Measurements from ENCODE around the gene KDELR3. TPM values are rescaled to one million over a fixed set of nuclear protein-coding genes. Genes with fewer than 3 reads are reported as not detected.

Gene KDELR3
- total RNA-seq, 1 donor, result not detected

GRCh38 chr22:38479096-38479837, 11.4 kb downstream of the KDELR3 start:
- Histone ChIP-seq H3K27me3 (ENCODE audit: insufficient read depth, low read length) (no peaks in the 10 kb centered on the region), H3K9me3 (ENCODE audit: low read depth, low read length) (no peaks in the 10 kb centered on the region), H3K4me3 (ENCODE audit: low read length) (no peak overlapping the region), H3K4me1 (ENCODE audit: insufficient read depth, low read length) (no peaks in the 10 kb centered on the region)

- no peak overlapping the region for H3K4me3 ChIP-seq (ENCODE audit: low read length)
- H3K4me1 ChIP-seq (ENCODE audit: insufficient read depth, low read length), result no peaks in the 10 kb centered on the region
- H3K9me3 ChIP-seq (ENCODE audit: low read depth, low read length), result no peaks in the 10 kb centered on the region
- no peaks in the 10 kb centered on the region for H3K27me3 ChIP-seq (ENCODE audit: insufficient read depth, low read length)
Measured at GRCh38 chr22:38481162-38481870, 13.4 kb downstream of the KDELR3 start.

GRCh38 chr22:38481871-38482332, 14.0 kb downstream of the KDELR3 start:
- Histone ChIP-seq H3K4me3 (ENCODE audit: low read length) (no peak overlapping the region), H3K4me1 (ENCODE audit: insufficient read depth, low read length) (no peaks in the 10 kb centered on the region), H3K27me3 (ENCODE audit: insufficient read depth, low read length) (no peaks in the 10 kb centered on the region), H3K9me3 (ENCODE audit: low read depth, low read length) (no peaks in the 10 kb centered on the region)

- Histone ChIP-seq H3K27me3 (ENCODE audit: insufficient read depth, low read length) (no peaks in the 10 kb centered on the region), H3K9me3 (ENCODE audit: low read depth, low read length) (no peaks in the 10 kb centered on the region), H3K4me1 (ENCODE audit: insufficient read depth, low read length) (no peaks in the 10 kb centered on the region), H3K4me3 (ENCODE audit: low read length) (no peak overlapping the region)
Measured at GRCh38 chr22:38482662-38483308, 14.9 kb downstream of the KDELR3 start.

- no peaks in the 10 kb centered on the region for H3K27me3 ChIP-seq (ENCODE audit: insufficient read depth, low read length)
- no peaks in the 10 kb centered on the region for H3K4me1 ChIP-seq (ENCODE audit: insufficient read depth, low read length)
- no peak overlapping the region for H3K4me3 ChIP-seq (ENCODE audit: low read length)
- no peaks in the 10 kb centered on the region for H3K9me3 ChIP-seq (ENCODE audit: low read depth, low read length)
Measured at GRCh38 chr22:38484244-38484643, 16.3 kb downstream of the KDELR3 start.

- Histone ChIP-seq H3K9me3 (ENCODE audit: low read depth, low read length) (no peaks in the 10 kb centered on the region), H3K4me3 (ENCODE audit: low read length) (no peak overlapping the region), H3K27me3 (ENCODE audit: insufficient read depth, low read length) (no peaks in the 10 kb centered on the region), H3K4me1 (ENCODE audit: insufficient read depth, low read length) (no peaks in the 10 kb centered on the region)
Measured at GRCh38 chr22:38485783-38486182, 17.9 kb downstream of the KDELR3 start.

GRCh38 chr22:38487946-38488345, 20.1 kb downstream of the KDELR3 start:
- H3K4me1 ChIP-seq (ENCODE audit: insufficient read depth, low read length), result no peaks in the 10 kb centered on the region
- no peak overlapping the region for H3K4me3 ChIP-seq (ENCODE audit: low read length)
- H3K27me3 ChIP-seq (ENCODE audit: insufficient read depth, low read length), result no peaks in the 10 kb centered on the region
- H3K9me3 ChIP-seq (ENCODE audit: low read depth, low read length), result no peaks in the 10 kb centered on the region

GRCh38 chr22:38489142-38489541, 21.2 kb downstream of the KDELR3 start:
- H3K4me3 ChIP-seq (ENCODE audit: low read length), result no peak overlapping the region
- H3K4me1 ChIP-seq (ENCODE audit: insufficient read depth, low read length), result no peaks in the 10 kb centered on the region
- no peaks in the 10 kb centered on the region for H3K9me3 ChIP-seq (ENCODE audit: low read depth, low read length)
- H3K27me3 ChIP-seq (ENCODE audit: insufficient read depth, low read length), result no peaks in the 10 kb centered on the region

- Histone ChIP-seq H3K27me3 (ENCODE audit: insufficient read depth, low read length) (no peaks in the 10 kb centered on the region), H3K9me3 (ENCODE audit: low read depth, low read length) (no peaks in the 10 kb centered on the region), H3K4me3 (ENCODE audit: low read length) (no peak overlapping the region), H3K4me1 (ENCODE audit: insufficient read depth, low read length) (peaks cover 2% of the 10 kb centered on the region)
Measured at GRCh38 chr22:38489561-38490145, 21.8 kb downstream of the KDELR3 start.

- Histone ChIP-seq H3K4me3 (ENCODE audit: low read length) (no peak overlapping the region), H3K4me1 (ENCODE audit: insufficient read depth, low read length) (peaks cover 5% of the 10 kb centered on the region), H3K9me3 (ENCODE audit: low read depth, low read length) (no peaks in the 10 kb centered on the region), H3K27me3 (ENCODE audit: insufficient read depth, low read length) (no peaks in the 10 kb centered on the region)
Measured at GRCh38 chr22:38490475-38490874, 22.6 kb downstream of the KDELR3 start.

- Histone ChIP-seq H3K9me3 (ENCODE audit: low read depth, low read length) (no peaks in the 10 kb centered on the region), H3K27me3 (ENCODE audit: insufficient read depth, low read length) (no peaks in the 10 kb centered on the region), H3K4me1 (ENCODE audit: insufficient read depth, low read length) (peaks cover 5% of the 10 kb centered on the region), H3K4me3 (ENCODE audit: low read length) (no peak overlapping the region)
Measured at GRCh38 chr22:38490915-38491314, 23.0 kb downstream of the KDELR3 start.

GRCh38 chr22:38491707-38492348, 23.9 kb downstream of the KDELR3 start:
- Histone ChIP-seq H3K4me1 (ENCODE audit: insufficient read depth, low read length) (peaks cover 5% of the 10 kb centered on the region), H3K4me3 (ENCODE audit: low read length) (no peak overlapping the region), H3K27me3 (ENCODE audit: insufficient read depth, low read length) (no peaks in the 10 kb centered on the region), H3K9me3 (ENCODE audit: low read depth, low read length) (no peaks in the 10 kb centered on the region)

GRCh38 chr22:38494498-38494897, 26.6 kb downstream of the KDELR3 start:
- H3K27me3 ChIP-seq (ENCODE audit: insufficient read depth, low read length), result no peaks in the 10 kb centered on the region
- H3K9me3 ChIP-seq (ENCODE audit: low read depth, low read length), result no peaks in the 10 kb centered on the region
- no peak overlapping the region for H3K4me3 ChIP-seq (ENCODE audit: low read length)
- H3K4me1 ChIP-seq (ENCODE audit: insufficient read depth, low read length), result peaks cover 12% of the 10 kb centered on the region

- H3K27me3 ChIP-seq (ENCODE audit: insufficient read depth, low read length), result no peaks in the 10 kb centered on the region
- H3K9me3 ChIP-seq (ENCODE audit: low read depth, low read length), result no peaks in the 10 kb centered on the region
- peaks cover 12% of the 10 kb centered on the region for H3K4me1 ChIP-seq (ENCODE audit: insufficient read depth, low read length)
Measured at GRCh38 chr22:38494939-38495338, 27.0 kb downstream of the KDELR3 start.

GRCh38 chr22:38497869-38498268, 30.0 kb downstream of the KDELR3 start:
- peaks cover 21% of the 10 kb centered on the region for H3K4me1 ChIP-seq (ENCODE audit: insufficient read depth, low read length)
- H3K4me3 ChIP-seq (ENCODE audit: low read length), result no peak overlapping the region
- H3K27me3 ChIP-seq (ENCODE audit: insufficient read depth, low read length), result no peaks in the 10 kb centered on the region
- H3K9me3 ChIP-seq (ENCODE audit: low read depth, low read length), result no peaks in the 10 kb centered on the region

More at GRCh38 chr22:38494939-38495338, 27.0 kb downstream of the KDELR3 start:
- no peak overlapping the region for H3K4me3 ChIP-seq (ENCODE audit: low read length)
